SKM-1 (cell line): ENCODE measurements around the gene FBXO30.

ENCODE experiments used
- DNase-seq: peaks from one replicate; lab custom pipeline; 2025; ENCODE audit not compliant: unreplicated experiment; lab: John Stamatoyannopoulos, UW

FBXO30 gene, protein sequence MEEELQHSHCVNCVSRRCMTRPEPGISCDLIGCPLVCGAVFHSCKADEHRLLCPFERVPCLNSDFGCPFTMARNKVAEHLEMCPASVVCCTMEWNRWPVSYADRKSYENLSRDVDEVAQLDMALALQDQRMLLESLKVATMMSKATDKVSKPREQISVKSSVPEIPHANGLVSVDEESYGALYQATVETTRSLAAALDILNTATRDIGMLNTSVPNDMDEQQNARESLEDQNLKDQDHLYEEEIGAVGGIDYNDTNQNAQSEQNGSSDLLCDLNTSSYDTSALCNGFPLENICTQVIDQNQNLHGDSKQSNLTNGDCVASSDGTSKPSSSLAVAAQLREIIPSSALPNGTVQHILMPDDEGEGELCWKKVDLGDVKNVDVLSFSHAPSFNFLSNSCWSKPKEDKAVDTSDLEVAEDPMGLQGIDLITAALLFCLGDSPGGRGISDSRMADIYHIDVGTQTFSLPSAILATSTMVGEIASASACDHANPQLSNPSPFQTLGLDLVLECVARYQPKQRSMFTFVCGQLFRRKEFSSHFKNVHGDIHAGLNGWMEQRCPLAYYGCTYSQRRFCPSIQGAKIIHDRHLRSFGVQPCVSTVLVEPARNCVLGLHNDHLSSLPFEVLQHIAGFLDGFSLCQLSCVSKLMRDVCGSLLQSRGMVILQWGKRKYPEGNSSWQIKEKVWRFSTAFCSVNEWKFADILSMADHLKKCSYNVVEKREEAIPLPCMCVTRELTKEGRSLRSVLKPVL

DNA sequence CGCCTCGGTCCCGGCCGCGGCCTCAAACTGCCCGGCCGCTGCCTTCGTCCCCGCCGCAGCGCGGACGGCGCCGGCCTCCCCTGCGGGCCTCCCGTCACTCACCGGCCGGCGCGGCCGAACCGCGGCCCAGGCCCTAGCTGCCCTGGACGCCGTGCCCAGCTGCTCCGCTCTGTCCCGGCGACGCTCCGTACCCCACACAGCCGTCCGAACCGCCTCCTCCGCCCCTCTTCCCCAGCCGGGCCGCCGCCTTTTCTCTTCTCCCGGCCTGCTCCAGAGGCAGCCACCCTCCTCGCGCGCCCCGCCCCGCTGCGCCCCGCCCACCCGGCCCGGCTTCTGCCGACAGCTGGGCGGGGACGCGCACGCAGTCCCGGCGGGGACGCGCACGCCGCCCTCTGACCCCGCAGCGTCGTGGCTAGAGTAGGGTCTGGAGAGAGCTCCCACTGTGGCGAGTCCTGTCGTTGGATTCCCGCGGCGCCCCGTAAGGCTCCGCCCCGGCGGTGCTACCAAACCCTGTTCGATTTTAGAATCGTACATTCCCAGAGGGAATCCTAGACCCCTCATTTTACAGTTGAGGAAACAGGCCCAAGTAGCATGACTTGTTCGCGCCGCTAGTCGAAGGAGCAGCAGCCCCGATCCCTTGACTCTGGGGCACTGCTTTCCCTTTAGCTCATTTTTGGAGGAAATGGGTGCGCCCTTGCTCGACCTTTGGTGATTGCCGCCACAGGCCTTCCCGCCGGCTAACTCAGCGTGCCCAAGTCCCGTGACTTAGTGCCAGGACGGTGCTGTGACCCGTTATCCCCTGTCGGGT lies at the start of gene FBXO30:
TSS of gene FBXO30 (minus strand) at position 295 of the 808 bp plus-strand sequence. CDS start 8,390 bp downstream, outside the sequence.
- peak; percentile 75 for DNase-seq

GRCh38 chr6:145863988-145864616 lies 49.5 kb upstream of the FBXO30 start:
- DNase-seq: peak; percentile 33

DNA sequence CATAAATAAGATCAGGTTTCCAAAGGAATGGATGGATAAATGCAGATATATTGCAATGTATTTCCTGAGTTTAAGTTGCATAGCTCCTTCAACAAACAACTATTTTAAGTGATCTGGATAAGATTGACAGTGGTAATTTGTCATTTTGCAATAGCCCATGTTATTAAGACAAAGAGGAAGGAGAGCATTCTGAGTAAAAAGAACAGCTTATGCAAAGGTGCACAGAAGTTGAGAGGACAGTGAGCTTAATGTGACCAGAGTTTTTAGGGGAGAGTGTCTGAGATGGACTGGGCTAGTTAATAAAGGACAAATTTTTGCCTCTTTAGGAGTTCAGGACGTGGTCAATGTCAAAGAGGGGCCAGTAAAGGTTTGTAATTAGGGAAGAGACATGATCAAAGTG lies 48.8 kb upstream of the FBXO30 start:
- DNase-seq: no peak

GRCh38 chr6:145860562-145860961 lies 46.0 kb upstream of the FBXO30 start:
- no peak for DNase-seq

GRCh38 chr6:145850671-145851070 lies 36.1 kb upstream of the FBXO30 start:
- DNase-seq: no peak

DNA sequence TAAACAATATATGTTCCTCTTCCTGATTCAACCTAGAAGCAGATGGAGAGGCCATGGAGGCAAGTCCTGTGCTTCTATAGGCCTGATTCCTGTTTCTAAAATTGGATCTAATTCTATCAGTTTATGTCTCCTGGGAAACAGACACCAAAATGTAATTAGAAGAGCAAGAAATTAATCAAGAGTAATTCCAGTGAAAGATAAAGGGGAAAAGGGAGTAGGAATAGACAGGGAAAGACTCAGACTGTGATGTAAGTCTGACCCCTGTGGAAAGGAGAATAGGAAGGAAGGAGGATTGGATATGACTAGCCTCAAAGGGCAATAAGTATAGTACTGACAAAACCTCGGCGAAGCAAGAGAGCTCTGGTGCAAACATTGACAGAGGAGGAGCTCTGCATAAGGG lies 33.9 kb upstream of the FBXO30 start:
- no peak for DNase-seq

GRCh38 chr6:145845557-145845956 lies 31.0 kb upstream of the FBXO30 start:
- DNase-seq: no peak

- DNase-seq: no peak
Measured at GRCh38 chr6:145844933-145845540, 30.4 kb upstream of the FBXO30 start.

DNA sequence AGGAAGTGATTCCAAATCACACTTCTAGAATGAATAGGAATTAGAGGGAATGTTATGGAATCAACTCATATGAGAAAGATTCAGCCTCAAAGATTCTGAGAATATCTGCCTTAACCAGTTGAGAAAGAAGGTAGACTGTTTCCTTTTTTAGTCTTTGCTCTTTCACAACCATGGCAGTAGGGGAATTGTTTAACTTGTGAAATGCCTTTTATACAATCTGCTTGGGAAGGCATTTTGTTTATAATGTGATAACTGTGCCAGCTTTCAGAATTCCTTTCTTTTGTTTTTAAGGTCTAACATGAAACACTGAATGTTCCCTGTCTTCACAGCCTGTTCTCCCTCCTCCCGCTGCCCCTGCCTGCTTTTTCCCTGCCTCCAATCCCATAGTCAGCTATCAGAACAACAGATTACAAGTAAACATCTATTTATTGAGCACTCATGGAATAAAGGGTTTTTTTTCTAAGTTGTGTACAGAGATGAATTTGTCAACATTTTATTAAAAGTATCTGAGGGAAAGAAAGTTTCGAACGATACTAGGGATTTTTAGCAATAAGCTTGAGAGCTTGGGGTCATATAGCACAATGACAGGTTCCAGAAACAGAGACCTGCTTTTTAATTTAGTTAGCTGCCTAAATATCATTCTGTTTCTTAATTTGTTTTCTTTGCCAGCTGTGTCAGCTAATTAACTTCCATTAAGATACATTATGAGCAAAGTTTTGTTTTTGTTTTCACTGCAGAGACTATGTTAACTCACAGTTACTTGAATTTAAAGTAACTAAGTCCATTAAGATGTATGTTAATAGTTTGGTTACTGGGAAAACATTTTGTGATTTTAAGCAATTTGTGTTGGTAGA lies 28.3 kb upstream of the FBXO30 start:
- peak; percentile 9 for DNase-seq

GRCh38 chr6:145841668-145842067 lies 27.1 kb upstream of the FBXO30 start:
- no peak for DNase-seq

DNA sequence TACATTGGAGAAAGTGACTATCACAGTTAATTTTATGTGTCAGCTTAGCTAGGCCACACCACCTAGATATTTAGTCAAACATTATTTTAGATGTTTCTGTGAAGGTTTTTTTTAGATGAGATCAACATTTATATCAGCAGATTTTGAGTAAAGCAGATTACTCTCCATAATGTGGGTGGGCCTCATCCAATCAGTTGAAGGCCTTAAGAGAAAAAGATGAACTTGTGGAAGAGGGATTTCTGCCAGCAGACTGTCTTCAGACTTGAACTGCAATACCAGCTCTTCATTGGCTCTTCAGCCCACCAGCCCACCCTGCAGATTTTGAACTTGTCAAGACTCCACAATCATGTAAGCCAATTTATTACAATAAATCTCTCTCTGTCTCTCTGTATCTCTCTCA lies 25.1 kb upstream of the FBXO30 start:
- no peak for DNase-seq

- DNase-seq: no peak
Measured at GRCh38 chr6:145838305-145838704, 23.7 kb upstream of the FBXO30 start.

GRCh38 chr6:145836772-145837171 lies 22.2 kb upstream of the FBXO30 start:
- DNase-seq: no peak

DNA sequence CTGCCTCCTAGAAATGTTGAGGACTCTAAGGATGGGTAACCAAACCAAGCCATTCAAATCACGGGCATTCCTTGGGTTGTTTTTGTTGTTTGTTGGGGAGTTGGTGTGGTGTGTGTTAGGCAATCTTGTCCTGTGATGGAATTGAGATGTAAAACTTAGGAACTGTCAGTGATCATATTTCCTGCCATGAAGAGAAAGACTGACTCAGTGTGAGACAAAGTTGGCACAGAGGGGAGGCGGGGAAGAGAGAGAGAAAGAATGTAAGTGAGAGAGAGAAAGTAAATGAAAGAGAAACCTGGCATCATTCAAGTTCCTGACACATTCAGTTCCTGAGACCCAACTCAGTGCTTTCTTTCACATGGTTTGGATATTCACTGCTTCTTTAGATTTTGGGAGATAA lies 21.6 kb upstream of the FBXO30 start:
- DNase-seq: no peak

GRCh38 chr6:145830612-145831011 lies 16.0 kb upstream of the FBXO30 start:
- DNase-seq: no peak

DNA sequence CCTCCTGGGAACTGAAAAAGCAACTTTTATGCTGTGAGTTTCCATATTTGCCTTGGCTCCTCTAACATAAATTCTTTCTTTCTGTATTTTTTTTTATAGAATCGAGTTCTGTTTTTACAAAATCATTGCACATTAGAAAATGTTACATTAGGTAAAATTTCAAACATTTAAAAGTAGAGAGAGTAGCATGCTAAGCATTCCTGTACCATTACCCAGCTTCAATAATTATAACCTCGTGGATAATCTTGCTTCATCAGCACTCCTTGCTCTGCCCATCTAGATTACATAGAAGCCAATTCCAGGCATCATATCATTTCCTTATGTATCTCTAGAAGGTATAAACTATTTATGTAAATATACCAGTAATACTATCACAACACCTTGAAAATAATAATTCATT lies 15.4 kb upstream of the FBXO30 start:
- no peak for DNase-seq

DNA sequence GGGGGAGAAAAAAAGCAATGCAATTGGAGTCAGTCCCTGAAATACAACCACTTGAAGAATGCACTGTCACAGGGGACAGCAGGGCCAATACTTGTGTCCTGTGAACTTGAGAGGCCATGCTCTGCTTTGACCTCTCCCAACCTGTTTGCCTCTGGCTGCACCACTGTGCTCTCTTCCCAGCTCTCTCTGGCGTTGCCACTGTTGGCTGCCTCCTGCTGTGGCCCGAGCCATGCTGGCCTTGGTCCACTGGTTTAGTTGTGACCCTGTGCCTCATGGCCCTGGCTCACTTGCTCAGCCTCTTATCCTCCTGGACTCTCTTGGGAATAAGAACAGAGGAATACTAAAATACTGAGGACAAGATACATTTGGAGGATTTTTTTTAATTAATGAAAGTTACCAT lies 14.5 kb upstream of the FBXO30 start:
- no peak for DNase-seq

DNA sequence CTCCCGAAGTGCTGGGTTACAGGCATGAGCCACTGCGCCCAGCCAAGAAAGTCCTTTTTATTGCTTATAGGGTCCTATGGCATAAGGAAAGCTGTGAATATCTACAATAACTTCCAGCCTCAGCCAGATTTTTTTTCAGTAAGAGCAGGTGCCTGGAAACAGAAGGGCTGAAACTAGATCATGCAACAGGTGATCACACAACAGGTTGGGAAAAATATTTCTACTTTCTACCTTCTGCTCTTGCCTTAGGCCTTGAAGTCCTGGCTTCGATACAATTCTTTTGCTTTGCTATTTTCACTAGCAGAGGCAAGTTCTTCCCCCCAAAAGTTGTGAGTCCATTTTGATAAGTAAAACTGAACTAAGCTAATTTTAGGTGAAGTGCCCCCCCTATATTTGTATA lies 9.7 kb upstream of the FBXO30 start:
- no peak for DNase-seq

DNA sequence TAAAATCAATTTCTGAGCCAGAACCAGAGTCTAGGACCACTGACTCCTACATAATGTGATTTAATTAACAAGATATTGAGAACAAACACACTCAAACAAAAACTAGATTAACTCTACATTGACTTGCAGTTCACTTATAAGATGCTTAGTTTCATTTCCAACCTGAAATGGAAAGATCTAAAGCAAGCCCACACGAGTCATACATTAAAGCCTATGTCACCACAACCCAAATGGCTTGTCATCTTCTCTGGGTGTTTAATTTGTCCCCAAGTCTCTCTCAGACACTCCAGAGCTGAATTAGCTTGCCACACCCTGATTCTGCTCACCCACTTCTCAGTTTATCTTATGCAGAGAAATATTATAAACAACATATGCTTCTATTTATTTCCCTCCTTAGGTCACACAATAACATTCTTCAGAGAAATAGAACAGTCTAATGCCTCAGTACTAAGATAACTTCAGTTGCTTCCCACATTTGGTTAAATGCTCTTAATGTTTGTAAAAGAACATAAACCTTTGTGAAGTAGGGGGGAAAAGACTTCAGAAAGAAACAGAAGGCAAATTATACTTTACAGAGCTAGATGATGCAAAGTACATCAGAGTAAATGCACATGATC lies 8.8 kb upstream of the FBXO30 start:
- no peak for DNase-seq
